ENCODE results near the gene LMTK3.

DNA sequence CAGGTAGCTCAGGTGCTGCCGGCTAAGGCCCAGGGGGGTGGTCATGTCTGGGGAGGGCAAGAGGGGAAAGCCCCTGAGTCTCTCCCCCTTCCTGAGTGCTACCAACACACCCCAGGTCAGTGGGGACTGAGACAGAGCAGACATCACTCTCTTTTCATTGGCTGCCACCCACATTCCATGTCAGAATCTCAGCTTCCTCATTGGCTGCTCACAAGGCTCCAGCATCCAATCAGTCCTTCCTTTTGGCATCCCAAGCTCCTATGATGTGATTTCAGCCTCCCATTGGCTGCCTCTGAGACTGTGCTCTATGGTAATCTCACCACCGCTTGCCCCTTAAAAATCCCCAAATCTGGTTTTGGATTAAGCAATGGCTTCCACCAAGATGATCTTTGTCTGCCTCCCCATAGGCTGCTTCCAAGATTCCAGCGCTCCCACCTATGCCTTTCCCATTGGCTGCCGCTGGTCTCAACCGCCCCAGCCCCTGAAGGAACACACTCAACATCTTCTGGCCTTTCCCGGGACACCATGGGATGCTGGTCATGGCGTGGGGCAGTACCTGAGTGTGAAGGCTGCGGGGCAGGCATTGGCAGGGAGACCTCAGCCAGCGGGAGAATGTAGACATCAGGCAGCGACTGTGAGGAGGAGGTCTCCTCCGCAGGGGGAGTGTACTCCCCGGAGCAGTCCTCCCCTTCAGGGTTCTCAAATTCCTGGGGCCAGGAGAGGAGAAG lies 2.0 kb downstream of the LMTK3 start:
- TF ChIP-seq, protein P1, sequence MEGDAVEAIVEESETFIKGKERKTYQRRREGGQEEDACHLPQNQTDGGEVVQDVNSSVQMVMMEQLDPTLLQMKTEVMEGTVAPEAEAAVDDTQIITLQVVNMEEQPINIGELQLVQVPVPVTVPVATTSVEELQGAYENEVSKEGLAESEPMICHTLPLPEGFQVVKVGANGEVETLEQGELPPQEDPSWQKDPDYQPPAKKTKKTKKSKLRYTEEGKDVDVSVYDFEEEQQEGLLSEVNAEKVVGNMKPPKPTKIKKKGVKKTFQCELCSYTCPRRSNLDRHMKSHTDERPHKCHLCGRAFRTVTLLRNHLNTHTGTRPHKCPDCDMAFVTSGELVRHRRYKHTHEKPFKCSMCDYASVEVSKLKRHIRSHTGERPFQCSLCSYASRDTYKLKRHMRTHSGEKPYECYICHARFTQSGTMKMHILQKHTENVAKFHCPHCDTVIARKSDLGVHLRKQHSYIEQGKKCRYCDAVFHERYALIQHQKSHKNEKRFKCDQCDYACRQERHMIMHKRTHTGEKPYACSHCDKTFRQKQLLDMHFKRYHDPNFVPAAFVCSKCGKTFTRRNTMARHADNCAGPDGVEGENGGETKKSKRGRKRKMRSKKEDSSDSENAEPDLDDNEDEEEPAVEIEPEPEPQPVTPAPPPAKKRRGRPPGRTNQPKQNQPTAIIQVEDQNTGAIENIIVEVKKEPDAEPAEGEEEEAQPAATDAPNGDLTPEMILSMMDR (IDR thresholded peaks at IDR 0.05) = no peak
- TF ChIP-seq EZH2phosphoT487 (IDR thresholded peaks at IDR 0.05) = no peak
- TF ChIP-seq EZH2 (IDR thresholded peaks at IDR 0.05) = no peak

Measured in neural progenitor cell (in vitro differentiated cells).